COR-L47 (cell line): ENCODE data around the gene PHLPP1.

ENCODE experiments used
- DNase-seq: peaks from one replicate; lab custom pipeline; 2025; lab: John Stamatoyannopoulos, UW

PHLPP1 gene

DNA sequence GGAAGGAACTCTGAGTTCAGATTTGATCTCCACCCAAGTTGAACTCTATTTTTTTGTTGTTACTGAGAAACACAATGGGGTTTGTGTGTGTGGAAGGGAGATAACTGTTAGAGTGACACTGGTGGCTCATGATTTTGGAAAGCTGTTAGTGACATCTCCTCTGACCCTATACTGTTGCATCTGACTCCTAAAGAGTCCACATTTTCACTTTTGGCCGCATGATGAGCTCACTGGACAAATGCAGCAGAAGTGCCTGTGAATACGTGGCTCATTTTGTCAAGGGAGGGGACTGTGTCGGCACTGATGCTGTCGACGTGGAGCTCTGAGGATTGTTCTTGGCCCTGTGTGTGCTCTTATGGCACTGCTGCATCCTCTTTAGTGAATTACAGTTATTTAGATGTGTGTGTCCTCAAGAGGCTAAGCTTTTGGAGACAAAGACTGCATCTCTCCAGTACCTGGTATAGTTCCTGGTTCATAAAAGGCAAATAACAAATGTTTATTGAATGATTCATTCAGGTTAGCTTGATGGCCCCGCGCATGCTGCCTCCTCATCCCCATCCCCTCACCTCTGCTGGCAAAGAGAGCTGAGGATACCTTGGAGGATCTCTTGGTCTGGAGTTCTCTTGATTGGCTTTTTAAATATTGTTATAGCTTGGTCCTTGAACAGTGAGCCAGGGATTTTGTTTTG, 135.4 kb downstream of the PHLPP1 start:
- no peak for DNase-seq

DNA sequence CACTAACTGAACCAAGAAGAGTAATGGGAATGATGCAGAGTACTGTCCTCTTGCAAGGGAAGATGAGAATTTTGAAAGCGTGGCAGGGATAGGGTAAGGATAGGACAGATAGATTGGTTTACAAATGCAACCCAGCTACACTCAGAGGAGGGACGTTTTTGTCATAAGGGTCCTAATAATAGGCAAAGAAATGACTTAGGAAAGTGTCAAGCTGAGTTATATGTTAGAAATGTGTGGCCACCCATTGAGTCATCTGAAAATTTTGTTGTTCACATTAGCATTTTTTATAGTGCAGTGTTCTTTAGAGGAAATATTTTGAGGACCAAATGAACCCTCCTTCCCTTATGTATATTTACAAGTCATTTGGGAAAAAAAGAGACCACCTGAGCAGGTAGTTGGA, 137.5 kb downstream of the PHLPP1 start:
- DNase-seq, result no peak

- no peak for DNase-seq
Measured at GRCh38 chr18:62856294-62856693, 141.0 kb downstream of the PHLPP1 start.

DNA sequence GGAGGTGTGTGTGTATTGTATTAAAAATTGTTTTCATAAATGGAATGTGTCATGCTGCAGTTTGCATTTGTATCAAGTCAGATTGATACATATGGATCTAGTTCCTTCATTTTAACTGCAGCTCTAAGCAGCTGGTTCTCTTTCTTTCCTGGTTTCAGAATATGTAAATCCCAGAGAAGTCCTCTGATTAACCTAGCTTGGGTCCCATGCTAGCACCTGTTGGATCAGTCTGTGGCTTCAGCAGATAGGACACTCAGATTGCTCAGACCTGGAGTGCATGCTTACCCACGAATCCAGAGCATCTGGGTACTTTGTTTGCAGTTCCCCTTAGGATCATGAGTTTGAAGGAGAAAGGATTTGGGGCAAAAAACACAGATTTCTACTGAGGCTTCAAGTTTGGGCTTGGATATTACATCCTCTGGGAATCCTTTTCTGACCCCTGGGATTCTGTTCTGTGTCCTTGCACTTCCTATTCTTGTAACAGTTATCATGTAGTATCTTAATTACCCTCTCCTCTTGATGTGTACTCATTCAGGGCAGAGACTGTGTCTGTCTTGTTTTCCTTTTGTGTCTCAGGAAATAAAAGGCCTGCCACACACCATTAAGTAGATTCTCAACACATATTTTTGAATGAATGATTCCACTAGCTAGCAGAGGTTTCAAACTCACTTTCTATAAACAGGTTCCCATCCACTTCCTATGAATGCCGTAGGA, 142.1 kb downstream of the PHLPP1 start:
- no peak for DNase-seq

- no peak for DNase-seq
Measured at GRCh38 chr18:62860062-62860461, 144.7 kb downstream of the PHLPP1 start.

DNA sequence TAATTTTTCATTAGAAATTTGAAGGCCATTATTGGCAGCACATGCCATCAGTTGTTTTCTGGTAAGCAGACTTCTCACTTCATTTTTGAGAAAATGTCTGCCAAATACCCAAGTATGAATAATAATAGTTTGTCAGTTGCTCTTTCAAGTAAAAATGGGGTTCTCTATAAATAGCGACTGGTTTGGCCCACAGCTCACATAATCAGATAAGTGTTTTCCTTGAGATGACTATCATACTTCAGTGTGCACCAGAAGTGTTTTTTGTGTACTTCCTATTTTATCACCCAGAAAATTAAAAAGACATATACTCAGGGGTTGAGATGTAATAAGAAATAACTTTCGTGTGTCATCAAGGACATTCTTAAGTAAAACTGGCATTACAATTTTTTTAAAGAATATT, 147.1 kb downstream of the PHLPP1 start:
- no peak for DNase-seq

GRCh38 chr18:62863579-62864001, 148.2 kb downstream of the PHLPP1 start:
- DNase-seq, result no peak

DNA sequence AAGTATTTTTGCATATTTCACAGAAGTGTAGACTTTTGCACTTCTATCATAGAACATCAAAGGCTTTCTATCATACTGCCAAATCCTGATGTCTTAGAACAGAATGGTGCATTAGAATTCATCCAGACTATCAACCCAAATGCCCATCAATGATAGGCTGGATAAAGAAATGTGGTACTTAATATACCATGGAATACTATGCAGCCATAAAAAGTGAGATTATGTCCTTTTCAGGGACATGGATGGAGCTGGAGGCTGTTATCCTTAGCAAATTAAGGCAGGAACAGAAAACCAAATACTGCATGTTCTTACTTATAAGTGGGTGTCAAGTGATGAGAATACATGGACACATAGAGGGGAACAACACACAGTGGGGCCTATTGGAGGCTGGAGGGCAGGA, 150.2 kb downstream of the PHLPP1 start:
- no peak for DNase-seq

GRCh38 chr18:62867534-62867933, 152.2 kb downstream of the PHLPP1 start:
- DNase-seq, result no peak

GRCh38 chr18:62868645-62869044, 153.3 kb downstream of the PHLPP1 start:
- DNase-seq, result no peak

DNA sequence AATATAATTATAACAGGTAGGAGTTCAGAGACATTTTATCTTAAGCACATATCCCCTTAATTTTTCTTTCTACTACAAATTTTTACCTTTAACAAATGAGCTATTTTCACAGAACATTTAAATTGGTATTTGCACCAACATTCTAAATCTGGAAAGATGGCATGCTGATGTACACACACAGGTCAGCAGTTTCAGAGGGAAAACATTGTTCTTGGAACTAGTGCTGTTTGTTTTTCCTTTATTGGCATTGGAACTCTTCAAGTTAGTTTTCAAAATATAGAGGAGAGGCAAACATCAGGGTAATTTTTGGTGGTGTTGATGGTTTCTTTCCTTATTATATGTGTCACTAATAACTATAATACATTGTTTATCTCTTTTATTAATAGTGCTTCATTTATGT, 155.3 kb downstream of the PHLPP1 start:
- no peak for DNase-seq

DNA sequence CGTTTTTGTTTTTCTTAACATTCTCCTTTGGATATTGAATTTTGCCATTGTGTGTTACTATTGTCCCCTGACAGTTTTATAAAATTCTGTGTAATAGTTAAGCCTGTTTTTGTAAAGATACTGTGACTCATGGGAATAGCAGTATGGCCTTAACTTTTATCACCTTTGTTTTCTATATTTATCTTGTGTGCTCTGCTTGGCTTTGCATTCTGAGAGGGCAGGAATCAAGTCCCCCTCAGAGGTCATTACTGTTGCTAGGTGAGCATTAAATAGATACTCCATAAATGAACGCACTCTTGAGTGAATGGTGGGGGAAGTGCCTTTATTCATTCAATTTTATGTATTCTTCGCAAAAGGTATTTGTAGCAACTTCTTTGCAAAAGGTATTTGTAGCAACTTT, 160.0 kb downstream of the PHLPP1 start:
- no peak for DNase-seq

DNA sequence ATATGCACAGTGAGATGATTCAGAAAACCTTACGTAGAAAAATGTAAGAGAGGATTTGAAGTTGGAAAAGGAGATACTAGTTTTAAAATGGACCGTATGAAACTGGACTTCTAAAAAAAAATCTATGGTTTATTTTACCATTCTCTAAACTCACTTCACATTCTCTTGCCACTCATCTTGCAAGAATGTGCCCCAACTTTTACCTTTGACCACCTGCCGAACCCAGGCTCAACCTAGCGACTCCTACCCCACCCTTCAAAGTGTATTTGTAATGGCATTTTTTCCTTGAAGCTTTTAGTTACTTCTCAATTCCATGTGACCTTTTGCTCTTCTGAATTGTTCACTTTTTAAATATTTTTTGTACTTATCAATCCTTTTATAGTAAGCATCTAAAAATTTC, 160.8 kb downstream of the PHLPP1 start:
- no peak for DNase-seq

DNA sequence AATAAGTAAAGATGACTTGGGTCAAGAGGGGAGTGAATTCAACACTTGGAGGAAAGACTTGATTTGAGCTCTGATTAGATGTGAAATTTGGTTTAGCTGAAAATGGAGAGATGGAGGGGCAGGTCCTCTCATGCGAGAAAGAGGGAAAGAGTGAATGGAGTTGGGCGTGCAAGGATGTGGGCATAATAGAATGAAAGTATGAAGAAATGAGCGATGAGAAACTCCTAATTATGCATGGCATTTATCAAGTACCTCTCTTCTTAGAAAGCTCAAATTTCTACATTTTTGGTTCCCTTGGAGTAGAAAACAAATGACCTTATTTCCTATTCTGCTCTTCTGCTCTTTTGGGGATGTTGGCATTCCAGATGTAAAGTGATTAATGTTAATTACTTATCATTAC, 161.5 kb downstream of the PHLPP1 start:
- DNase-seq, result no peak

DNA sequence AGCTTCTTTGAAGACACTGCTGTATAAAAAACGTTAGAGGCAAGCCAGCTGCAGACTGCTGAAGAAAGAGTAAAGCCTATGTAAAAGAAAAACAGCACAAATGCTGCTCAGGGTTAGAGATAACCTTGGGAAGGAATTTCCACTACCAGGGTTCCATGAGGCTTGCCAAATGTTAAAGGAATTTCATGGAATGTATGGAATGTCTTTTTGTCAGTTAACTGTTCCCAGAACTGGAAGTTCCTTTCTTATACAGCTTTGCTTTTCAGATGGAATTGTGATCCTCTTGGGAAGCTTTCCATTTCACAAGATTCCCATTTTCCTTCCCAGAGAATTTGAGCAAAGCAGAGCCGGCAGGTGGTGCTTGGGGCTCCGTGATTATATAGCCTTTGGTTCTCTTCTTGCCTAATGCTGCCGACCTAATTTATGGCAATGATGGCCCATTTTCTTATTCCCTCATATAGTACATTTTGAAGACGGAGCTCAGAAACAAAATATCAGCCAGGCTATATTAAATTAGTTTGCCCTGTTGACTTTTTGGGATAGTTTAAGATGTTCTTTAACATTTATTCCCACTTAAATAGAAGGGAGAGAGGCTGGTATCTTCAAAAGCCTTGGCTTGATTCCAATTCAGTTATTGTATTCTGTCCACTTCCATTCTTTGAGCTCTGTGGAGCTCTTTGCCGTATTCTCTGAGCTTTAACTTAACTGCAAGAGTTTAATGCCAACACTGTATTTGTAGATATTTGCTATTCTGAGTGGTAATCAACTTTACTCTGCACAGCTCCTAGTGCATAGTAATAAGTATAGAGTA, 162.3 kb downstream of the PHLPP1 start:
- DNase-seq, result no peak

GRCh38 chr18:62878305-62878704, 163.0 kb downstream of the PHLPP1 start:
- DNase-seq, result no peak

DNA sequence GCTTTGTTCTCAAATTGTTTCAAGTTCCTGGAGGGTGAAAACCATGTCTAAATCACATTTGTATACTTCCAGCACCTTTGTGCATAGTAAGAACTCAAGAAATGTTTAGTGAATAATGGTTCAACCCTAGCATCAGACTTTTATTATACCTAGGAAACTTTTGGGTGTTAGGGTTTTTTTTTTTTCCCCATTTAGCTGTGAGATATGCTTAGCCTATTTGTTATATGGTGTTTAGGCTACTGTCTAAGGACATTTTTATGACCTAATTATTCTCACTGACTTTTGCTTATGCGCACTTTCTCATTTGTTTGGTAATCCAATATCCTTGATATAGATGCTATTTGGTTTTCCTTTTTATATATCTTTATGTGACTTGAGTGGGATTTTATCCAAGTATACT, 164.7 kb downstream of the PHLPP1 start:
- no peak for DNase-seq

DNA sequence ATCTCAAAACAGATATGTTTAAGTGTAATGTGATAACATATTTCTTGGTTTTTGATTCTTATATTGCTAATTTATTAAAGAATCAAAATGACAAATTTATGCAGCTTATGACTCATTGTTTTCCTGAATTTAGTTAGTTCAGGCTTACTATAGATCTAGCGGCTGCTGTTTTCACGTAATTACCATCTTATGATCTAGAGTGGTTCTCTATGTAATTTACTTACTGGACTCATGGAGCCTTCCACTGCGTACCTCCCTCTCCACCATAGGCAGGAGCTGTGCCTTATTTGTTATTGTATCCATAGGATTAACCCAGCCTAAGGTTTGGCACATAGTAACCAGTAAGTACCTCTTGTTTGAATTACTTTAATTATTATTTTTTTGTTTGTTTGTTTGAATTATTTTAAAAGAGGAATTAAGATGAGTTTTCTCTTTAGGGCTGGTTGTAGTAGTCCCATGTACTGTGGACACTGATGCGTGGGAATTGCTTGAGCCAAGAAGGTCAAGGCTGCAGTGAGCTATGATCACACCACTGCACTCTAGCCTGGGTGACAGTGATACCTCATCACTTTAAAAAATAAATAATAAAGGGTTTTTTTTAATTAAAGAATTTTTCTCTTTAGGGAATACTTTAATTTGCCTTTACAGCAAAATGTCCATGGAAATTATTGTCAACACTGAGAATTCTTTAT, 165.5 kb downstream of the PHLPP1 start:
- DNase-seq, result no peak

DNA sequence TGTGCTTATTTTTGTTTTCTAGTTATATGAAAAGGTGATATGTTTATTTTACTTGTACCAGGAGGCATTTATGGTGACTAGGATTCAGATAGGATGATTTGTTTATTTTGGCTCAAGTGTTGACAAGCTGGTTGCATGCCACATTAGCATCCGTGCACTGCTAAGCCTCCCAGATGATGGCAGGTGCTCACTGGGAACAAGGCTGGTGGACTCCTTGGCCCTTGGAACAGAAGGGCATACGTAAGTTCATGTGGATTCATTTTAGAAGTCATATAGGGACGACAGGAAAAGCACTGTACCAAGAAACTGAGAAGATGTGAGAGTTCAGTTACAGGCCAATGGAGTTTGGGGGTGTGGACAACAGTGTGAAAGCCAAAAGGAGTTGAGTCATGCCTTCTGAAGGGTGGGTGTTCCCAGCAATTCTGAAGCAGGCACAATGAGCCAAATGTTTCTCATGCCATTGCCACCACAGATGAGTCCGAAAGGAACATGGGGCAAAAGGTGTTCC, 166.2 kb downstream of the PHLPP1 start:
- peak; percentile 68 for DNase-seq

DNA sequence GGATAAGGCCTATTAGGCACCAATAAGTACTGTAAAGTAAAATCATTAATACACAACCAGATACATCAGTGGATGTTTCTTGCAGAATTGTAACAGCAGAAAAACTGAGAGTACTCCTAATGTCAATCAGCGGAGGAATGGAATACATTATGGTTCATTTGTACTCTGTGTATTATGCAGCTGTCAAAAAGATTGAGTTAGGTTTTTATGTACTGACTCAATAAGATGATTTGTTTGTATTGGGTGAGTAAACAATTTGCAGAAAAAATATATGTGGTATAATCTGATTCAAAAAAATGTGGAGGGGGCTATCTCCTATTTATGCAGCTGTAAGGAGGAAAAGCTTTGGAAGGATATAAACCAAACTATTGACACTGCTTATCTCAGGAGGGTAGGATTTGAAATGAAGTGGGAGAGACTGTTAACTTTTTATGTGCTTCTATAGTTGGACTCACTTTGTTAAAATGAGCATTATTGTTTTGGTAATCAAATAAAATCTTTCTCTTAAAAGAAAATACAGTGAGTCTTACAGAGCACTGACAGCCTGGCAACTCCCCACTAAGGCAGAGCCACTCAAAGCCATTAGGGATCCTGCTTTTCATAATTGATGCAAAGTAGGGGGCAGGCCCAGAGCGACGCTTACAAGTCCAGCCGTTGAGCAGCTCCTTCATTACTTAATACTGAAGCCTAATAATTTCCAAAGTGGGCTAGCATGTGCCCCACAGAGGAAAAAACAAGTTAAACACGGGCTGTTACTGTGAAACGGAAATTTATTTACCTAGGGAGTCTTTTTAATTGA, 168.8 kb downstream of the PHLPP1 start:
- no peak for DNase-seq

GRCh38 chr18:62885804-62886203, 170.5 kb downstream of the PHLPP1 start:
- no peak for DNase-seq
